Embryonic facial prominence (tissue), 1 donor: ENCODE data around the gene MDC1.
A peak's percentile ranks its signal among the peaks of the same experiment; 100 is the strongest.
"Not testable (repeated sequence)": the region's sequence is repeated elsewhere in the genome, so short reads cannot be mapped to it uniquely, and the experiment has no call there.

ENCODE experiments used
- DNase-seq: peaks from one replicate; pipeline ENCODE4 v3.0.0-alpha.2; 2016; ENCODE audit errors: extremely low spot score

MDC1 gene

GRCh38 chr6:30683183-30683979, 33.7 kb downstream of the MDC1 start:
- DNase-seq: no peak

- DNase-seq: no peak
Observed at GRCh38 chr6:30682143-30683117, 34.7 kb downstream of the MDC1 start.

- no peak for DNase-seq
Observed at GRCh38 chr6:30681766-30682142, 35.3 kb downstream of the MDC1 start.

GRCh38 chr6:30679765-30680535, 37.1 kb downstream of the MDC1 start:
- DNase-seq: no peak

GRCh38 chr6:30678964-30679726, 37.9 kb downstream of the MDC1 start:
- no peak for DNase-seq

GRCh38 chr6:30676660-30677285, 40.3 kb downstream of the MDC1 start:
- DNase-seq: no peak

GRCh38 chr6:30672445-30673253, 44.4 kb downstream of the MDC1 start, which contains the start of gene DHX16:
DHX16 (minus strand) TSS chr6:30673006; CDS start chr6:30672841, 165 bp downstream.
- DNase-seq: peak; percentile 91

GRCh38 chr6:30670760-30671527, 46.1 kb downstream of the MDC1 start:
- no peak for DNase-seq

GRCh38 chr6:30666300-30666699, 50.8 kb downstream of the MDC1 start:
- DNase-seq: not testable (repeated sequence)

- DNase-seq: no peak
Observed at GRCh38 chr6:30664994-30665767, 51.9 kb downstream of the MDC1 start.

GRCh38 chr6:30657922-30658321, 59.2 kb downstream of the MDC1 start:
- not testable (repeated sequence) for DNase-seq

- no peak for DNase-seq
Observed at GRCh38 chr6:30657454-30657853, 59.6 kb downstream of the MDC1 start.

GRCh38 chr6:30656513-30656912, 60.6 kb downstream of the MDC1 start:
- DNase-seq: no peak

- no peak for DNase-seq
Observed at GRCh38 chr6:30655743-30656094, 61.4 kb downstream of the MDC1 start.

- no peak for DNase-seq
Observed at GRCh38 chr6:30654798-30655742, 62.0 kb downstream of the MDC1 start.

- no peak for DNase-seq
Observed at GRCh38 chr6:30651143-30651542, 65.9 kb downstream of the MDC1 start.
